ENCODE results near the gene LSM14A. TPM values are rescaled to one million over a fixed set of nuclear protein-coding genes. Genes with fewer than 3 reads are reported as not detected.
"Not testable (repeated sequence)": the region's sequence is repeated elsewhere in the genome, so short reads cannot be mapped to it uniquely, and the experiment has no call there.

LSM14A gene
- total RNA-seq, 1 experiment from 2014 or later = 33.5 TPM

- no peak for DNase-seq (ENCODE audit: low read depth, low spot score)
- in situ Hi-C loops (cut with HindIII; ENCODE audit: low pct_unique_long_range_greater_than_20kb, low sequenced_read_pairs) = no loop called here
Observed at GRCh38 chr19:34215006-34215665, 42.8 kb downstream of the LSM14A start.

DNA sequence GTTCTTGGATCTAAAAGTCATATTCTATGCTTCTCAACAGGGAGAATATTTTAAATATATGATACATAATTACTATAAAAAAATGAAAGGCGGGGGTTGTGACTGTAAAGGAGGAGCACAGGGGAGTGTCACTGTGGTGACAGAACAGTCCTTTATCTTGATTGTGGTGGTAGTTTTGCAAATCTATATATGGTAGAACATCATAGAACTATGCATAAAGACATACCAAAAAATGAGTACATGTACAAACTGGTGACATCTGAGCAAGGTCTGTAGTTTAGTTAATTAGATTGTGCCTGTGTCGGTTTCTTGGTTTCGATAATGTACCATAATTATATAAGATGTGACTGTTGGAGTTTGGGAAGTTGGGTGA is 43.3 kb downstream of the LSM14A start:
- DNase-seq (ENCODE audit: low read depth, low spot score) = no peak
- in situ Hi-C loops (cut with HindIII; ENCODE audit: low pct_unique_long_range_greater_than_20kb, low sequenced_read_pairs) = no loop called here

- DNase-seq (ENCODE audit: low read depth, low spot score); in situ Hi-C loops (cut with HindIII; ENCODE audit: low pct_unique_long_range_greater_than_20kb, low sequenced_read_pairs): not testable (repeated sequence)
Observed at GRCh38 chr19:34216745-34217219, 44.5 kb downstream of the LSM14A start.

- in situ Hi-C loops (cut with HindIII; ENCODE audit: low pct_unique_long_range_greater_than_20kb, low sequenced_read_pairs) = no loop called here
- DNase-seq (ENCODE audit: low read depth, low spot score) = peak; percentile 39
Observed at GRCh38 chr19:34217952-34218817, 45.9 kb downstream of the LSM14A start.

- no peak for DNase-seq (ENCODE audit: low read depth, low spot score)
- in situ Hi-C loops (cut with HindIII; ENCODE audit: low pct_unique_long_range_greater_than_20kb, low sequenced_read_pairs) = no loop called here
Observed at GRCh38 chr19:34218818-34219164, 46.5 kb downstream of the LSM14A start.

DNA sequence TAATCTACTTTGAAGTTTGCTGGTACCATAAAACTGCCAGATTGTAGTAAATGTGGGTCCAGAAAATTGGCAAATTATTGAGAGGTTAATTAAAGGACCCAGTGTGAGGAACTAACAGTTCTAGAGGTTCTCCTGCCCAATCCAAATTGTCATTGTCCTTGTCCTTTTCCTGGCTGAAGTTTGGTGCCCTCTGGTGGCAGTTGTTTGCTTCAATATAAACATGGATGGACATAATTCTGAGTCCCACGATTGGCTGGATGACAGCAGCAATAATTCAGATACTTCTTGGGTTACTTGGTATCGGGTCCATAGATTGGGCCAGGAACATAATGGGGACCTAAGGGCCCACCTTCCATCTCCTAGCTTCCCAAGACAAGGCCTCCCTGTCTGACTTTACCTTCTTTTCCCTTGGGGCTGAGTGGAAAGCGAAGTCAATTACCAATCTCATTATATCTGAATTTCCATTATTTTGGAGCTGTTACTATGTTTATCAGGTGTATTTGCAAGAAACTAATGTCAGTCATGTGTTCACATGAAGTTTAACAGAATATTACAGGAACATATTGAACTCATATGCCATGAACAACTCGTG is 48.3 kb downstream of the LSM14A start:
- in situ Hi-C loops (cut with HindIII; ENCODE audit: low pct_unique_long_range_greater_than_20kb, low sequenced_read_pairs) = no loop called here
- DNase-seq (ENCODE audit: low read depth, low spot score) = peak; percentile 79

- no peak for DNase-seq (ENCODE audit: low read depth, low spot score)
- in situ Hi-C loops (cut with HindIII; ENCODE audit: low pct_unique_long_range_greater_than_20kb, low sequenced_read_pairs) = no loop called here
Observed at GRCh38 chr19:34222386-34222785, 50.1 kb downstream of the LSM14A start.

DNA sequence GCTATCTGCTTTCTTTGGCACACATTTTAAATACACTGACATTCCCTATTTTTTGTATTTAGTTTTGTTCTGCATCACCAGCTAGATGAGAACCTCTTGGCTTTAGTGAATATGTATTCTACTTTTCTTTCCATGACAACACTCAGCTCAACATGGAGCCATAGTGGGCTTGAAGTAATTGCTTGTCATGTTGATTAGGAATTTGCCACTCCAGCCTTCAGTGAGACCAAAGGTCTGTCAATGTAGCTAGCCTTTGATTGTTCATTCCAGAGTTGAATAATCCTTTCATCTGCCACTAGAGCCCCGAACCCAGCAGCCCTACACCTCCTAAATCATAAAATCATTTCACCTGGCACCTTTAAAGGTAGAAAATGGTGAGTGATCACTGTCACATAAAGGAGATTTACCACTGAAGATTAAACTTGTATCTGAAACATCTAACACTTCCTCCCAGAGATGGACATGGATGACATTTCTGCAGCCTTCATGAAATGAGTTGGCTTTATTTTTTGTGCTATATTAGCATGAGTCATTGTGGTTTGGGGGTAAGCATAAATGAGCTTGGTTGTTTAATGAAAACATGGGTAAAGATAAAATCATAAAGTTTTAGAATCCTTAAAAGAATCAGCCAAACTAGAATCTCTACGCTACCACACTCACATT is 52.8 kb downstream of the LSM14A start:
- no peak for DNase-seq (ENCODE audit: low read depth, low spot score)
- in situ Hi-C loops (cut with HindIII; ENCODE audit: low pct_unique_long_range_greater_than_20kb, low sequenced_read_pairs) = no loop called here

DNA sequence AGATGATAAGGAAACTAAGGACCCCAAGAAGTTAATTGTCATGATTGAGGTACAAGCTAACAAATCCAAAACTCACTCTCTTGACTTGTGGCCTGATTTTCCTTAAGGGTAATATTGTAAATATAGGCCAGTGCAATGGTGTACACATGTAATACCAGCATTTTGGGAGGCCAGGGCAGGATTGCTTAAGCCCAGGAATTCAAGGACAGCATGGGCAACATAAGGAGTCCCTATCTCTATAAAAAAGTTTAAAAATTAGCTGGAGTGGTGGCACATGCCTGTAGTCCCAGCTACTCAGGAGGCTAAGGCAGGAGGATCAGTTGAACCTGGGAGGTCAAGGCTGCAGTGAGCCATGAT is 53.3 kb downstream of the LSM14A start:
- in situ Hi-C loops (cut with HindIII; ENCODE audit: low pct_unique_long_range_greater_than_20kb, low sequenced_read_pairs) = no loop called here
- DNase-seq (ENCODE audit: low read depth, low spot score) = no peak

GRCh38 chr19:34226036-34226435 is 53.7 kb downstream of the LSM14A start:
- no peak for DNase-seq (ENCODE audit: low read depth, low spot score)
- in situ Hi-C loops (cut with HindIII; ENCODE audit: low pct_unique_long_range_greater_than_20kb, low sequenced_read_pairs) = no loop called here

DNA sequence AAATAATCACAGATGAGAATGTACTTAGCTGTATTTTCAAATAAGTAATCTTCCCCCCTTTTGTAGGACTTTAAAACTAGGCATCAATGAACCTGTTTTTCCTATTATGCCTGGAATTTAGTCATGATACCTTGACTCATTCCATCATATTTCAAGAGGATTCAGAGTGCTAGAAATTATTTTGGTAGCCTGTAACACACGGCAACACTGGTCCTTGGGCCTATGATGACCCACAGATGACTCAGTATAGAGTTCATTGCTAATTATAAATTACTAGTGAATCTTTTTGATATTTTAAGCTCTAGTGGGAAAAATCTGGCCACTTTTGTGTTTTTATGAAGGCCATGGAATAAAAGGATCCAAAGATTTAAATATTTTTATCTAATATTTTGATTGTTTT is 56.0 kb downstream of the LSM14A start:
- in situ Hi-C loops (cut with HindIII; ENCODE audit: low pct_unique_long_range_greater_than_20kb, low sequenced_read_pairs) = no loop called here
- no peak for DNase-seq (ENCODE audit: low read depth, low spot score)

DNA sequence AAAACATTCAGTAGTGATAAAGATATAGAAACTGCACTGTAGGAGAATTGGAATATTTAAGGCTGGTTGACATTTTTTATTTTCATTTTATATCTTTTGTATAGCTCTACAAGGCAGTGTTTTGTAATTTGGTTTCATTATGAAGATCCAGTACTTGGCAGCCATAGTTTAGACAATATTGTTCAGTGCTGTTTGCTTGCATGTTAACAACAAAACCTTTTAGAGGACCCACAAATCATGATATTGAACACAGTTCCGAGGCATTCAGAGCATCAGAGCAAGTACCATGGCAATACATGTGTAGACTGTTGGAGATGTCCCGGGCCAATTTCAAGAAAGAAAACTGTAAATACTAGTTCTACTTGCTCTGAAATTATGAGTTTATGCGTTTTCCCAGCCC is 56.5 kb downstream of the LSM14A start:
- DNase-seq (ENCODE audit: low read depth, low spot score) = no peak
- in situ Hi-C loops (cut with HindIII; ENCODE audit: low pct_unique_long_range_greater_than_20kb, low sequenced_read_pairs) = no loop called here

DNA sequence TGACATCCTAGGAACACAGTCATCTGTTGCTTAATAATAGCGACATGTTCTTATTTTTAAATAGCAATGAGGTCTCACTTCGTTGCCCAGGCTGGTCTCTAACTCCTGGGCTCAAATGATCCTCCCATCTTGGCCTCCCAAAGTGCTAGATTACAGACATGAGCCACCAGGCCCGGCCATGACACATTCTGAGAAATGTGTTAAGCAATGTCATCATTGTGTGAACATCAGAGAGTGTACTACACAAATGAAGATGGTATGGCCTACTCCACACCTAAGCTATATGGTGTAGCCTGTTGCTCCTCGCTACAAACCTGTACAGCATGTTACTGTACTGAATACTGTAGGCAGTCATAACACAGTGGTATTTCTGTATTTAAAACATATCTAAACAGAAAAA is 57.4 kb downstream of the LSM14A start:
- in situ Hi-C loops (cut with HindIII; ENCODE audit: low pct_unique_long_range_greater_than_20kb, low sequenced_read_pairs) = no loop called here
- DNase-seq (ENCODE audit: low read depth, low spot score) = no peak

DNA sequence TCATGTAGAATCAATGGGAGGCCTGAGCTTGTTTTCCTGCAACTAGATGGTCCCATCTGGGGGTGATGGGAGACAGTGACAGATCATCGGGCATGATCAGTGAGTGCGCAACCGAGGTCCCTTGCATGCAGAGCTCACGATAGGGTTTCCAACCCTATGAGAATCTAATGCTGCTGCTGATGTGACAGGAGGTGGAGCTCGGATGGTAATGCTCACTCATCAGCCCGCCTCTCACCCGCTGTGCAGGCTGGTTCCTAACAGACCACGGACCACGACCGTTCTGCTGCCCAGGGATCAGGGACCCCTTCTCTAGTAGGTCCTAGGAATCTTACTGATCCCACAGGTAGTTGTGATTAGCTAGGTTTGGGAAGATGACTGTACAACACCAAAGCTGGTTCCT is 58.5 kb downstream of the LSM14A start:
- DNase-seq (ENCODE audit: low read depth, low spot score) = no peak
- in situ Hi-C loops (cut with HindIII; ENCODE audit: low pct_unique_long_range_greater_than_20kb, low sequenced_read_pairs) = no loop called here

DNA sequence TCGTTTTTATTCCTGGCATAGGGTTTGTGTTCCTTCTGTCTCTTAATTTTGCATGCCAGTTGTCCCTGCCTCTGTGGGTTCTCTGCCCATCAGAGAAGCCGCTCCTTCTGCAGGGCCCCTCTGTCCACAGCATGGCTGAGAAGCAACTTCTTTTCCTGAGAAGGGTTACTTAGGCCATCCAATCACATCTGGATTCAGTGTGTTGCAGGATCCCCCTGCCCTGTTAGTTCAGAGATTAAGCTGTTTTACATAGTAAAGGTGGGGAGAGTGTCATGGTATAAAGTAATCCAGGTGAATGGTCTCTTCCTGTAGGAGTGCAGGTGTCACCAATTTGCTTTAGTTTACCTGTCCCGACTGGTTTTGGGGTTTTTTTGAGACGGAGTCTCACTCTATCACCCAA is 59.1 kb downstream of the LSM14A start:
- in situ Hi-C loops (cut with HindIII; ENCODE audit: low pct_unique_long_range_greater_than_20kb, low sequenced_read_pairs) = no loop called here
- no peak for DNase-seq (ENCODE audit: low read depth, low spot score)

DNA sequence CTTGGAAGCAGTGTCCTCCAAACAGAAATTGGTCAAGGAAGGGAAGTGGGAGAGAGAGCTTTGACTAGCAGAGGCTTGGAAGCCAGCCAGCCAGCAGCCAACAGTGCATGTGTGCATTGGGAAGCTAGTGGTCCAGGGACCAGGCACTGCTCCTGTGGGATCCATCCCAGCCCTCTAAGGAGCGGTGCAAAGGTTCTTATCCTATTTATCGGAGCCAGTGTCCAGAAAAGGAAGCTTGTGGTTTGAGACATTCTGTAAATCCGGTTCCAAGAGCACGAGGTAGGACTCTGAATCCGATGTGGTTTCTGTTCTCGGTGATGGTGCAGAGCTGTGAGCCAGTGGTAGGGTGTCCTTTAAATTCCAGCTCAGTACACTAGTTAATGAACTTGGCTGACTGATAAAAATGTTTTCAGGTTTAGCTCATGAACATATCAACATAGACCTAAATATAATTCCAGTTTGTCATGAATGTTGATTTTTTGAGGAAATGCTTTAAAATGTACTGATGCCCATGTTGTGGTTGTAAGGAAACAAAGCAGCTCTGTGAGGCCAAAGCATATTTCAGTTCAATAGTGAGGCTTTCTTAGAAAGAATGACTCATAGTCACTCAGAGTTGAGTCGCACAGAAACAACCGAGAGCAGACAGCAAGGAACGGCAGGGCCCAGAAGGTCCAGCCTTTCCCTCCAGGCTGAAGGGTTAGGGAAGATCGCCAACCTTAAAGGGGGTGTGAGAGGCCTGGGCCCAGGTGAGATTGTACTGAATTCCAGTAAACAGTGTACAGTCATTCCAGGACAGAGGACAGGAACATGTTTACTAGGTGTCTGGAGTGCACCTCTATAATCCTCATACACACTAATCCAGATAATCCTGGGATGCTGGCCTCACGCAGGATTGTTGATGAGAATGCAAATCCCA is 60.5 kb downstream of the LSM14A start:
- DNase-seq (ENCODE audit: low read depth, low spot score) = peak; percentile 97
- in situ Hi-C loops (cut with HindIII; ENCODE audit: low pct_unique_long_range_greater_than_20kb, low sequenced_read_pairs) = no loop called here

DNA sequence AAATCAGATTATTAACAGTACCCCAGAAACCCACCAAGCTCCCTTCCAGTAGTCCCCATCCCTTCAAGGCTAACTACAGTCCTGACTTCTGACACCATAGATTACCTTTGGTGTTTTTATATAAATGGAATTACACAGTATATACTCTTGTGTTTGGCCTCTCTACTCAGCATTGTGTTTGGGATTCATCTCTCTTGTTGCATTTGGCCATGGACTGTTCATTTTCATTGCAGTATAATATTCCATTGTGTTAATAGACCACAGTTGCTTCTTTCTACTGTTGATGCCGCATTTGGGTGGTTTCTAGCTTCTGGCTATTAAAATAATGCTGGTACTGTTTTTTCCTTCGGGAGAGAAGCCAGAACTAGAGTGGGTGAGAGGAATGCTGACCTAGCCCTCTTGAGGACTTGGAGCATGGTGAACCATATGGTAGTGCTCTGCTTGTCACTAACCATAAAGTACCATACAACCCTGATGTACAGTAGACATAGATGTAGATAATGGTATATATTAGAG is 63.2 kb downstream of the LSM14A start:
- peak; percentile 57 for DNase-seq (ENCODE audit: low read depth, low spot score)
- in situ Hi-C loops (cut with HindIII; ENCODE audit: low pct_unique_long_range_greater_than_20kb, low sequenced_read_pairs) = no loop called here

All from SK-MEL-5 (cell line).